ENCODE measurements around the gene HCRTR1.

The HCRTR1 gene

DNA sequence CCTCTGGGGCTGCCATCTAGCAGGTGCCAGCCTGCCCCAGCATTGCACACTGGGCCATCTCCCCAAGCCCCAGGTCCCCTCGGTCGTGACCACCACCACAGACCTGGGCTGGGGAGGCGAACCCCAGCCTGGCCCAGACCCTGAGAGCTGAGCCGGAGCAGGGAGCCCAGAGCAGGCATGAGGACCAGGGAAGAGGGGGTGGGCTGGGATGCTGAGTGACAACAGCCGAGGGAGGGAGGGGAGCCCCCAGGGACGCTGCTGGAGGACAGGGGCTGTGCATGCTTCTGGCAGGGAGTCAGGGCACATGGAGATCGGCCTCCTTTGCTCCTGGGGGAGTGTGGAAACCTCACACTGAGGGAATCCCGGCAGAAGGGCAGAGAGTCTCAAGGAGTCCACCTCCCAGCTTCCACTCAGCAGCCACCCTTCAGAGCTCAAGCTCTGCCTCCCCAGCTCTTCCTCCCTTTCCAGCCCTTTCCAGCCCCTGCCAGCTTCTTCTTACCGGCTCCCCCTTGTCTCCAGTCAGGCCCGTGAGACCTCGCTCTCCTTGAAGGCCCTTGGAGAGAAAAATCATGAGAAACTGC lies 50.9 kb downstream of the HCRTR1 start:
- DNase-seq: no peak

DNA sequence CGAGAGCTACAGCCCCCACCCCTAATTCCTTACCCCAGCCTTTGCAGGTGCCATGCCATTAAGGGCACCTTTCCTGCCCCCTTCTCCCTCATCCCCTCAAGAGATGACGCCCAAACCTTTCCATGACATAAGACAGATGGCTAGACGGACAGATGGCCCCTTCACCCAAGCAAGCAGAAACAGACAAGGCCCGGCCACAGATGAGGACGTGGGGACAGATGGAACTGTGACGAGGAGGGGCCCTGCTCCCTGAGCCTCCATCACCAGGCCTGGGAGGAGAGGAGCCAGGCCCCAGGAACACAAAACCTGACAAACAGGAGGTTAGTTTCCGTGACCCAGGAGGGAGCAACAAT lies 51.9 kb downstream of the HCRTR1 start:
- DNase-seq: no peak

DNA sequence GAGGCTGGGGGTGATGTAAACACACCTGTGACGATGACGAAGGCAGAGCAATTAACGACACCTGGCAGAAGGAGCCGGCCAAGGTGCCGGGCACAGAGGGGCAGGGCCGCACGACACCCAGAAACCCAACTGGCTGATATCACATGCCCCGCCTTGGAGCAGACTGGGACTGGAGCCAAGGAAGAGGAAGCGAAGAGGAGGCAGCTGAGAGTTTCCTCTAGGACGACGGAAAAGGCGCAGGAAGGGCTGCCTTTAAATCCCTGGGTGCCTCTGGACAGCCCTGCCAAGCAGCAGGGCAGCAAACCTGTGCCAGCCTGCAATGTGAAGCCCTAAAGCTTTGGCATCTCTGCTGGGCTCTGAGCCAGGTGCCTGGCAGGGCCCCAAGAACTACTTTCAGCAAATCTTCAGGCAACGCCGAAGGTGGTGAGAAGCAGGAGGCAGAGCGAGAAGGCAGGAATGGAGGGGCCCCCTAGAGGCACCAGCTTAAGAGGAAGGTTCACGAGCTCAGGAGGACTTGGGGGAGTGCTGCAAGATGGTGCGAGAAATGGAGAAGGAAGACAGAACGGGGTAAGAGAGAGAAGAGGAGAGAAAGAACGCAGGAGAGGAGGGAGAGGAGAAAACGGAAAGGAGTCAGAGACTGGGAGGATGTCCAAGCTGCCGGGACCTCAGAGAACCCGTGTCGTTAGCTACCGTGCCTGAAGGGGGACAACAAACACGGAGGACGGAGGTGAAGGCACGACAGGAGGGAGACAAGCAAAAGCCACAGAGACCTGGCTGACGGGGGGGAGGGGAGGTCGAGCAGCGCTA lies 52.5 kb downstream of the HCRTR1 start:
- no peak for DNase-seq

- DNase-seq: no peak
Measured at GRCh38 chr1:31670593-31670964, 53.1 kb downstream of the HCRTR1 start.

GRCh38 chr1:31671147-31671546 lies 53.7 kb downstream of the HCRTR1 start:
- no peak for DNase-seq

DNA sequence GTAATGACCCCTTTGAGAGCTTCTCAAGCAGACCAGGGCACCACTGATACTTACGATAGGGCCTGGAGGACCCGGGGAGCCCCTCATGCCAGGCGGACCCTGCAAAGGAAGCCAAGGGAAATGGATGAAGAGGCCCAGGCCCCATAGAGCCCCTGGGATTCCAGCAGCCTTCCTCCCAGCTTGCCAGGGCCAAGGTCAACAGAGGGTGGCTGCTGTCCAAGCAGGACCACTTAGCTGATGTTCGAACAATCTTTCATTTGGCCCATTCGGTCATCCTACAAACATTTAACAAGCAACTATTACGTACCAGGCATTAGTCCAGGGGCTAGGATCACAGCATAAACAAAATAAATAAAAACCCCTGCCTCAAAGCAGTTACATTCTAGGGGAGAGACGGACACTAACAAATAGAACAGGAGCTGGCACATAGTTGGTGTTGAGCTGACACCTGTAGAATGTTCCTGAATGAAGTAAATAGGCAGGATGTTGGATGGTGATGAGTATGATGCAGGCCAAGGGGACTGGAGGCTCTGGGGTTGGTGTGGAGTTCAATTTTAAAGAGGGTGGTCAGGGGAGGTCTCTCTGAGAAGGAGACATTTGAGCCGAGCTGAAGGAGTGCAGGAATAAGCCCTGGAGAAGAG lies 54.2 kb downstream of the HCRTR1 start:
- DNase-seq: no peak

DNA sequence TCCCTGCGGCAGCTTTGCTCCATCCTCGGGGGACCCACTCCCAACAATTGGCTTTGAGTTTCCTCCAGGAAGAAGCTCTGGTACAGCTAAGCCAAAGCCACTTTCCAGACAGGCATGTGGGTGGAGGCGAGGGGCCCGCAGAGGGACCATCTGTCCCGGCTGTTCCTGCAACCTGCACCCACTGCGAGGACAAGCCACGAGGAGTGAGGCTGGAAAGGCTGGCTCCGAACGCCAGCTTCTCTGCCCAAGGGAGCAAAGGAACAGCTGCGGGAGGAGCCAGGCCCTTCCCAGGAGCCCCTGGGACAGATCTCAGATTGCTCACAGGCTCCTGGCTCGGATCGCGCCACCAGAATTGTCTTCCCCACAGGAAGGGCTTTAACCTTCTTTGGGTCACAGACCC lies 55.5 kb downstream of the HCRTR1 start:
- no peak for DNase-seq

- no peak for DNase-seq
Measured at GRCh38 chr1:31673433-31673832, 55.9 kb downstream of the HCRTR1 start.

- DNase-seq: no peak
Measured at GRCh38 chr1:31674626-31675025, 57.1 kb downstream of the HCRTR1 start.

DNA sequence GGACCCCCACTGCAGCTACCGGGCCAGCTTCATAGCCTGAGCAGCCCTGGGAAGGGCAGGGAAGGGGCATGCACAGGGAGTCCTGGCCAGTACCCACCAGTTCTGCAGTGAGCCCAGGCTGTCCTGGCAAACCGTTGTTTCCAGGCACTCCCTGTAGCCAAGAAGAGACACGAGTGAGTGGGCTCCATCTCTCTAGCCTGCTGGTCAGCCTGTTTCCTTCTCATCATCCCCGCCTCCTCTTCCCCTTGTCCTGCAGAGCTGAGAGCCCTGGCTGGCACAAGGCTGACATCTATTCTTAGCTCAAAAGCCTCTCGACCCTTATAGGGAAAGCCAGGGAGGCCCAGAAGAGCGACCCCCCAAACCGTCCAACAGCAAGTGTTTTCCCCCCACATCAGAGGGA lies 57.7 kb downstream of the HCRTR1 start:
- DNase-seq: no peak

DNA sequence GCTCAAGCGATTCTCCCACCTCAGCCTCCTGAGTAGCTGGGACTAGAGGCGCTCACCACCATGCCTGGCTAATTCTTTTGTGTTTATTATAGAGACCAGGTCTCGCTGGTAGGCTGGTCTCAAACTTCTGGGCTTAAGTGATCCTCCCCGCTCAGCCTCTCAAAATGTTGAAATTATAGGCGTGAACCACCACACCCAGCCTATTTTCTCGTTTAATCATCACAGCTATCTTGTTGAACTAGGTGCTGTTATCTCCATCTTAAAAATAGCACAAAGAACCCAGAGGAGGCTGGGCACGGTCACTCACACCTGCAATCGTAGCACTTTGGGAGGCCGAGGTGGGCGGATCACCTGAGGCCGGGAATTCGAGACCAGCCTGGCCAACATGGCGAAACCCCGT lies 58.3 kb downstream of the HCRTR1 start:
- DNase-seq: no peak

Data from stimulated activated naive CD4-positive, alpha-beta T cell treated with Interleukin-2 at 50 U/mL for 16 hours (primary cell).